ENCODE results near the gene CCNY.

The CCNY gene

DNA sequence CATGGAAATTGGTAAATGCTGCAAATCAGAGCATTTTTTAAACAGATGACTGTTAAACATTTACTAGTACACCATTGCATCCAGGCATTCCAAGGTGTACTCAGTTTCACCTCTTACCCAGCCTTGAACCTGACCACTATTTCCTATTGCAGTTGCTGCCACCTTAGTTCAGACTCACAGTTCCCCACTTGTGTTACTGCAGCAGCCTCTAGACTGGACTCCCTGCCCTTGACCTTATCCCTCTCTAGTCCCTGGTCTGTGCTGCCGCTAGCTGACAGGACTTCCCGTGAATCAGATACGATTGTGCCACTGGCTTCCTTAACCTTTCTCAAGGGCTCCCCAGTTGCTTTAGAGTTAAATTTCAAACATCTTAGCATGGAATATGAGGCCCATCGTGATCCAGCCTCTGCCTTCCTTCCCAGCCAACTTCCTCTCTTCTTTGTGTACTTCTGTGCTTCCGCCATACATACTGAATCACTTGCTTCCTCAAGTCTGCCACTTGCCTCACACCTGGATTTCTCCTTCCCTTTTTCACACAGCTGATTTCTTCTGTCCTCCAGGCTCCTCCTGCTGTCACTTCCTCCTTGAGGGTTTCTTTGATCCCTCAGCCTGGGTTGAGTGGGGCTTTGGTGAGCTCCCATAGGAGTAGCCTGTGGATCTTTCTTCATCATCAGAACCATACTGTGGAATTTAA, 150.1 kb downstream of the CCNY start:
- no peak for DNase-seq (ENCODE audit: low read depth in 2 of 2)

DNA sequence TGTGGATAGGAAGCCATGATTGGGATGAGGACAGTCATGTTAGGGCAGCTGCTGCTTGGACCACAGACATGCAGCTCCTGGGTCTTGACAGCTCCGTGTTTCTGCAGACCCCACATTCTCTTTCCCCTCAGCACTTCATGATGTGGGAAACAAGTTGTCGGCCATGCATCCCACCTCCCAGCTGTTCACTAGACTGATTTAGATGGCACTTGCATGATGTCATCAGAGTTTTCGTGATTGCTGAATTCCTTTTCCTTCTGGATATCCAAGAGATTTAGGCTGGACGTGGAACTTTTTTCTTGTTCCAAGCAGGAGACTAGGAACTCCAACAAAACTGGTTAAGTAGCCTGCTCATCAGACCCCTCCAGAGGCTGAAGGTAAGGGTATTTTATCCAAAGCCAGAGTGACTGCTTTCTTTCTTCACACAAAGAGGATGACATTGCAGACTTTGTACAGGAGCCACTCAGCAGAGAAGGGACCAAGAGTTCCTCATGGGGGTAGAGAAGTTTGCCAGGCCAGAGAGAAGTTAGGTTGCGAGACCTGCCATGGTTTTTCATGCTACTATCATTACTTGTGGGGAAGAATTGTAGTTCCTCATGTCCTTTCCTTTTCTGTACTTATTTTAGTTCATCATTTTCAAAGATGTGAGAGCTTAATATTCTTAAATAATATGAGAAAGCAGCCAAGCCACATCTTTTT, 151.2 kb downstream of the CCNY start:
- no peak for DNase-seq (ENCODE audit: low read depth in 2 of 2)

DNA sequence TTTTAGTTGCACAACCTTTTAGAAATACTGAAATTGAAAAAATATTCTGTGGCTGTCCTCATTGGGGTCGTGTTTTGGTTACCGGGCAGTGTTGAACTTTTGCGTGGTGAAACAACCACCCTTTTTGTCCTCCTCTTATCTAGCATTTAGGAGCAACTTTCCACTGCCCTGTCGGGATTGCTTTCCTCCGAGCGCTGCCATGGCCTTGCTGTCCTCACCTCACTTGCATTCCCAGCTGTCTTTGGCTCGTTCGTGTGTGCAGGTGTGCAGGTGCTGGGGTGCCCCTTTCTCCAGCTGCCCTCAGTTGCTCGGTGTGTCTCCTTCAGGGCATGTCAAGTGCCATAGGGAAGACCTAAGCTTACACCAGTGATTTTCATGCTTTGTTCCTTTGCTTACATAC, 151.9 kb downstream of the CCNY start:
- no peak for DNase-seq (ENCODE audit: low read depth in 2 of 2)

DNA sequence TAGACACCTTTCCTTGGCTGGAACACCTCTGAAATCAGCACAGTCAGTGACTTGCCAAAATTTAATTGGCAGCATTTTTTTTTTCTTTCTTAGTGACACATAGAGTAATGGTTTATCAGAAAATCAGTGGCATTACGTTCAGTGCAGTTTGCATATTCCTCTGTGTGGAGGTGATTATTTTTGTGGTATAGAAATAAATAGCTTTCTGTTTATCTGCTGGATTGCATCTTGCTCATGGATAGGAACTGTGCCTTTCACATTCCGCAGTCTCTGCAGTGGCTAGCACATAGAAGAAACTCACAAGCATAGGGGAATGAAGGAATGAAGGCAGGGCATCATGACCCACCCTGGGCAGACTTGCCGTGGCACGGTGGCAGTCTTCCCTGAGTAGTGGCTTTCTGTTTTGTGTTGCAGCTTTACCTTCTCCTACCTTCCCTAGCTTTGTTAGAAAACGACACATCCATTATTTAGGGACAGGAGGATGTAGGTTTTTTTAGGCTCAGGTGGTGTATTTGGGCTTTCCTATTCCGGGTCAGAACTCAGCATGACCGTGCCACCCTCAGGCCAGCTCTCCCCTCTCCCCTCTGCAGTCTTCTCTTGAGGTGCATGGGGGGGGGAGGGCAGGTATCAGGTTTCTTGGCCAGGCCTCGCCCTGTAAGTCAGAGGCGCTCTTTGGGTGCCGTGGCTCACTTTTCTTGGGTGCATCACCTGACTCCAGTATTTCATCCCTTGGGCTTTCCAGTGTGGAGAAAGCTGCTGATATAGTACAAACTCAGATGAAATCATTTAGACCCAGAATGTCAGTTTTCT, 156.3 kb downstream of the CCNY start:
- DNase-seq (ENCODE audit: low read depth in 2 of 2): no peak

DNA sequence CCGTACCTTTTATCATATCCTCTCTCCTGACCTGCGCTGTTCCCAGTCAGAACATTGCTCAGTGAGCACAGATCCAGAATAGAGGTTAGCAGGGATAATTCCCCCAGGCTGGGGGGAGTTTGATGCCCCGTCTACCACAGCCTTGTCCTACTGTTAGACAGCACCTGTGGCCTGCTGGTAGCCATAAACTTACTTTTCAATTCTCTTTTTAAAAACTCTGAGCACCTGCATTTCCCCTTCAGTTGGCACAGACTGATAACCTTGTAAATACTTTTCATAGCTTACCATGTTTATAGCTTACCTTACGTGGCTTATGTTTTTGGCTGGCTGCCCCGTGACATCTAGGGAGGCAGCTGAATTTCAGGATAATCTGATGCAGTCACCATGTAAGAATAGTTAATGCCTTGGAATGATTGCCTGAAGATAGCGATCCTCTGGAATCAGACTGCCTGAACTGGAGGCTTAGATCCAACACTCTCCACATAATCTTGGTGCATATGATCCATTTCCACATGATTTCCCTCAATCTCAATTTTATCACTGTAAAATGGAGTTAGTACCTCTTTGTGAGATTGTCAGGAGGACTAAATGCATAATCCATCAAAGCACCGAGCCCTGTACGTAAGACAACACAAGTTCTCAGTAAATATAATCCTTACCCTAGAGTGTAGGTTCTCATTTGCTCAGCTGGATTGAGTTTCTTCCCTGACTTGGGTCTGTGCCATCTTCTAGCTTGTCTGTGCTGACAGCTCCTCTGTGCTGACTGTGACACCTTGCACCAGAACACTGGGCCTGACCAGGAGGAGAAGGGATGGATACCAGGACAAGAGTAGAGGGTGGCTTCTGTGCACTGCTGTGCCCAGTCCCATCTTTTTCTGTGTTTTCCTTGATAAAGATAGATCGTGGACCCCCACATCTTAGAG, 157.1 kb downstream of the CCNY start:
- no peak for DNase-seq (ENCODE audit: low read depth in 2 of 2)

DNA sequence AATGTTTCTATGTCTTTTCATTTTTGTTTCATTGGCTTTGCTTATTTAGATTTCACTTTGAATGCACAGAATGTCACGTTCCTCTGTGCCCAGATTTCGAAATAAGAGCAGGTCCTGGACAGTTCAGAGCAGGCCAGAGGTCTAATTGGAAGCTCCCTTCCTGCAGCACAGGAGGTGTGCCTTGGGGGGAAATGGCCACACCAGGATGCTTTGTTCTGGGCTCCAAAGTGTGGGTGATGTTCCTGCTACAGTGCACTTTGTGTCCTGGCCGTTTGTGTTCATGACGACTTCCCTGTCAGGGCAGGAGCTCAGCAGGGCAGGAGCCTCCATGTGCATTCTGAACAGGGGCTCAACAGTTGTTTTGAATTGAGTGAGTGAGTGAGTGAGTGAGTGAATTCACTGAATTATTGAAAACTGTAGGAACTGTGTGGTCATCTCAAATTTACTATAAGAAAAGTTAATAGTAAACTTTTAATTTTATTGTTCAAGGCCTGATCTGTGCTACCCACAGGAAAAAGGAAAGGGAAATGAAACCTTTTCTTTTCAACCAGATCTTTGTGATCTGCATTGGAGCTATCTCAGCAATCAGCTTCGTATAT, 159.3 kb downstream of the CCNY start:
- DNase-seq (ENCODE audit: low read depth in 2 of 2): no peak

DNA sequence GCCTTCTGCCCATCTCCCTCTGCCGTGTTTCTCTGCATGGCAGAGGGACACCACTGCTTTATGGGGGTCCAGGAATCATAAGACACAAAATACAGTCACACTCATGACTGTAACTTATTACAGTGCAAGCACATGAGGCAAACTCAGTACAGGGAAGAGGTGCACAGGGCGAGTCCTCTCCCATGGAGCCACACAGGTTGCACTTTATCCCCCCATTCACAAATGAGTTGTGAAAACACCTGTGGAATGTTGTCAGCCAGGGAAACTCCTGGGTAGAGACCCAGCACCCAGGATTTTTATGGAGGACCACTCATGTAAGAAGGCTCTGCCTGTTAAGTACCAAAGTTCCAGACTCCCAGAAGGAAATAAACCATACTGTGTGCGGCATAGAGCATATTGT, 161.6 kb downstream of the CCNY start:
- no peak for DNase-seq (ENCODE audit: low read depth in 2 of 2)

DNA sequence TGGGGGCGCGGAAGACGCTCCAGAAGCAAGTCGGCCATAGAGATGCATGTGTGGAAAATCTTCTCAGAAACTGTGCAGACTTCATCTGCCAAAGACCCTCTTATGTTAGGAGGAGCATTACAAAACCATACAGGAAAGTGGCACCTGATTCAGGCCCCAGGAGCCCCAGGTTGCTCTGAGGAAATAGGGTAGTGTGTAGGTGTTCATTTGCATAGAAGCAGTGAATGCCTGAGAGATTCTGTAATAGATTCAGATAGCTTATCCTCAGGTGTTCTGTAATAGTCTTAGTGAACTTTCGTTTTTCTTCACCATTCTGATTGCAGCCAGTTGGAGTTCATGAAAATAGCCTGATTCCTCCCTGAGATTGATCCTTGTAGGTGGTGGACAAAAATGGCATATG, 162.4 kb downstream of the CCNY start:
- no peak for DNase-seq (ENCODE audit: low read depth in 2 of 2)

DNA sequence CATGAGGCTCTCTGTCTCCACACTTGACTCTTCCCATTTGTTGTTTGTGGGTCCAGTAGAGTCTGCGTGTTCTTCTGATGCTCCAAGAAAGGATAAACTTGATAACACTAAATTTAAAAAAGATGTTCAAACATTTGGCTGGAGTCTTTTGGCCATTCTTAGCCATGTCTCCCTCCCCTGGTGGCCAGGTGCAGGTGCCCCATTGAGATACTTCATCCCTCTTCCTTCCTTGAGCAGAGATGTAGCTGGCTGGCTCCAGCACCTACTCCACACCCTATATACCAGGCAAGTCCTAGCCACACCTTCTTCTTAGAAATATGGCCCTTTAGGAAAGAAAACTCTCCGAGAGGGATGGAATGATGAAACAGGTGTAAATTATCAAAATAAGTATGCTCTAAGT, 165.6 kb downstream of the CCNY start:
- DNase-seq (ENCODE audit: low read depth in 2 of 2): no peak

DNA sequence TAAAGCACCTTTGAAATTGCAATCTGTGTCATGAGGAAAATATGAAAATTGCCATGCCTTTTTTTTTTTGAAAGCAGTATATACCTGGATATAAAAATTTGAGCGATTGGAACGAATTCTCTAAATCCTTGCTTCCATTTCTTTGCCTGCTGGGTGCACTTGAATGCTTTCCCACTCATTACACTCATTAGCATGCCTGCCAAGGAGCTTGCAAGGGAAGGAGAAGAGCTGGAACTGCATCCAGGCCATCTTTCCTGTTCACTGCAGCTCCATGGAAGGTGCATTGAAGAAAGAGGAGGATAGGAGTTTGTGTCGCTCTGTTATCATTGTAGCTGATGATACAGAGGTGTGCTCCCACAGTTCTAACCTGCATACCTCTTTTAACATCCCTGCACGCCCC, 166.4 kb downstream of the CCNY start:
- DNase-seq (ENCODE audit: low read depth in 2 of 2): no peak

DNA sequence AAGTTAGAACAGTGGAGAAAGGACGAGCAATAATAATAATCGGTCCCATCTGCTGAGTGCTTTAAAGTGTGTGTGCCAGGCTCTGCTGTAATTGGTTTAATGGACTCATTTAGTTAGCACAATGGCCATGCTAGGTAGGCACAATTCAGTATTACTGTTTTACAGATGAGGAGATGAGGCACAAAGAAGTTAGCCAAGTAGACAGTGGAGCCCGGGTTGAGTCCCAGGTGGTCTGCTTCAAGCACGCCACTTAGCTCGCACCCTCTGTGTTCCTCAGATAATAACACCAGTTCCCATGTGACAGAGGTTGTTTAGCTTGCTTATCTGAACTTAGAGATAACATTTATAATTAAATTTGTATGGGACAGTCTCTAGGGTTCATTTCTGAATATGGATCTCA, 167.3 kb downstream of the CCNY start:
- no peak for DNase-seq (ENCODE audit: low read depth in 2 of 2)

DNA sequence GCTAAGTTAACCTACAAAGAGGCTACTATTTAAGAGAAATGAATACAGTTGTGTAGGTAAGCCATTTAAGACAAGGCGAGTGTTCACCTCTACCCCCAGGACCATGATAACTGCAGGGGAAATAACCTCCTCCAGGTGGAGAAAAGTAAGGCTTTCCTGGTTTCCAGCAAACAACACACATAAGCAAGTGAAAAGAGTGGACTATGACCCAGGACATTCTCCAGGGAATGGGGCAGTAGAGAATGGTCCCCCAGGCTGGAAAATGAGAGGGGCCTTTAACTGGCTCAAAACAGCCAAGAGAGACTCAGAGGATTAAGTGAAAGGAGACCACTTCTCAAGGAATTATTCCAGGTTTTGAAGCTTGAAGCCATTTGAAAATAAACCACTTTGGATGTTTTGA, 167.8 kb downstream of the CCNY start:
- no peak for DNase-seq (ENCODE audit: low read depth in 2 of 2)

DNA sequence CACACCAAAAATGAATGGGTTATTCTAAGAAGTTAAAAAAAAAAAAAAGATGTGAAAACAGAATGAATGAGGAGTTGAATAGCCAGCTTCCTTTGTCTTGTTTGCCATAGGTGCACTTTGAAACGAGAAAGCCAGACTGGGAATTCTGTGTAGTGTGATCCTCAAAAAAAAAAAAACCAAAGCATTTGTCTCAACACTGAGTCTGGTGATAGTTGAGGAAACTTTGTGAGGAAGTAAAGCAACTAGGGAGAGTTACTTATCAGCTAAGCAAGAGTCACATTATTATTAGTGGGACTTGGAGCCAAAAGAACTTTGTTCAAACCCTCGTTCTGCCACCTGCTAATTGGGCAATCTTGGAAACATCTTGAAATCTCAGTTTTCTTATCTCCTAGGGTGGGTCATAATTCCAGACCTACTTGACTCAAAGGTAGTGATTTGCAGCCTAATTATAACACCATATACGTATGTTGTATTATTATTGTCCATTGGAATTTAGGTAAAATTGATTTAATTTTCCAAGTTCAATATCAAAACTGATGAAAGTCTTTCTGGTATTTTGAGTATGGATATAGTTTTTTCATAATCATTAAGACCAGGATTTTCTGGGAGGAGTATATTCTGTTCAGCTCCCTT, 169.0 kb downstream of the CCNY start:
- DNase-seq (ENCODE audit: low read depth in 2 of 2): no peak

DNA sequence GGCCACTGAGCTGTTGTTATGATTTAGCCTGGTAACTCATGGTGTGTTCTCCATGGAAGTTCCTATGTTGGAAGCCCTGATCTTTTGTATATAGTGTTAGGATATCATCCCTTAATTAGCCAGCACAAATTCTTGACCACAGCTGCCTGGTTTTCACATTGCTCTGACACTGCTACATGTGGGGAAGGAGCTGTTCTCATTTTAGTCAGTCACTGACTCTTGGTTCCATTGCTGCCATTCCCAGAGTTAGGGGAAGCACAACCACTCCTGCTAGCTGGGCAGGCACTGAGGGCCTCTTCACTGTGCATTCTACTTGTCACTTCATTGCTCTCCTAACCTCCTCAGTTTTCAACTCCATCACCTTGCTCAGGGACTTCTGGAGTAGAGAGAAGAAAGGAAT, 170.4 kb downstream of the CCNY start:
- DNase-seq (ENCODE audit: low read depth in 2 of 2): no peak

DNA sequence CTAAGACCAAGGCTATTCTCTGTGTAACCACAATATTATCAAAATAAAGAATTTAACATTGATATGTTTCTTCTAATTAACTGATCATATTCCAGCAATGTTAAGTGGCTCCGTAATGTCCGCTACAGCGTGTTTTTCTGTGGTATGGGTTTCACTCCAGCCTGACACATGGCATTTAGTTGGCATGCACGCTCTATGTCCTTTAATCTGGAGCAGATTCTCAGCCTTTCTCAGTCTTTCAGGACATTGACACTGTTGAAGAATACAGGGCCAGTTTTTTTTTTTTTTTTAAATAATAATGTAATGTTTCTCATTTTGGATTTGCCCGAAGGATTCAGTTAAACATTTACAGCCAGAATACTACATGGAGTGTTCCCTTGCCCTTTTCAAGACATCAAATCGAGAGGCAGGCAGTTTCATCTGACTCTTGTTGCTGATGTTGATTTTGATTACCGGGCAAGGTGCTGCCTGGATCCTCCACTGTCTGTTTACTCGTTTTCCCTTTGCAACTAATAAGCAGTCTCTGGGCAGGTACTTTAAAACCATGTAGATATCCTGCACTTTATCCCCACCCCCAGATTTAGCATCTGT, 171.3 kb downstream of the CCNY start:
- DNase-seq (ENCODE audit: low read depth in 2 of 2): no peak

DNA sequence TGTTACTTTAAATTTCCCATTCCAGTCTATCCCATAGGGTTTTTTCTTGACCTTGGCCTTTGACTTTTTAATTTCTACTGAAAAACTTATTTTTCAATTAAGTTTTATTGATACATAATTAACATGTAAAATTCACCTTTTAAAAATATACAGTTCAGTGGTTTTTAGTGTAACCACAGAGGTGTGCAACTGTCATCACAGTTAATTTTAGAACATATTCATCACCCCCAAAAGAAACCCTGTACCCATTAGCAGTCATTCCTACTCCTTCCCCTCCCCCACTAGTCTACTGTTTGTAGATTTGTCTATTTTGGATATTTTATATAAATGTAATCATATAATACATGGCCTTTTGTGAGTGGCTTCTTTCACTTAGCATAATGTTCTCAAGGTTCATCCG, 172.3 kb downstream of the CCNY start:
- no peak for DNase-seq (ENCODE audit: low read depth in 2 of 2)

DNA sequence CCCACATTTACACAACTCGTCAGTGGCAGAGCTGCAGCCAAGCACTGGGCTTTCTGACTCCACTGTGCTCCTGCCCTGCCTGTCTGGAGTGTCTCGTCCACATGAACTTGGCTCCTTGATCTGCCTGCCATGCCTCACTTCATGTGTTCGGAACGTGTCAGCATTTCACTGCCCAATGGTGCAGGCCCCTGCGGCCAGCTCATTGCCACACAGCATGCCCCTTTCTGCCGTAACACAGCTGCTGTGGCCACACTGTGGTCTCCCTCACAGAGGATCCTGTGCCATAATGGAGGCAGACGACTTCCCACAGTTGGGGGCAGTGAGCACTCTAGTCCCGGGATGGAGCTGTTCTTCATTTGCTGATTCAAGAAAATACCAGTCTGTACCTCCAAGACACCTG, 174.6 kb downstream of the CCNY start:
- DNase-seq (ENCODE audit: low read depth in 2 of 2): no peak

DNA sequence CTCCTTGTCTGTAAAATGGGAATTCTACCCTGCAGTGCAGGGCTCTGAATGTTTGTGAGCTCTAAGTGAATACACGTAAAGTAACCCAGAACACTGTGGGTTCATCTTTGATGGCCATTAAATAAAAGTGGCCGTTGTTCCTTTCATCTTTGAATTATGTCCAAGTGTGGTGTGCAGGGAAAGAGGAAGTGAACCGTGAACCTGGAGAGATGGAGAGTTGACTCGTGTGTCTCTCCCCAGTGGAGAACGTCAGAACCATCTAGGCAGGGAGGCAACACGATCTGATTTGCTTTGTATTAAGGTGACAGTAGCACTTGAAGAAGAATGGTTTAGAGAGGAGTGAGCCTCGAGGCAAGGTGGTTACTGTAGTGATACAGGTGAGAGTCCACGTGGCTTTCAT, 175.3 kb downstream of the CCNY start:
- no peak for DNase-seq (ENCODE audit: low read depth in 2 of 2)

DNA sequence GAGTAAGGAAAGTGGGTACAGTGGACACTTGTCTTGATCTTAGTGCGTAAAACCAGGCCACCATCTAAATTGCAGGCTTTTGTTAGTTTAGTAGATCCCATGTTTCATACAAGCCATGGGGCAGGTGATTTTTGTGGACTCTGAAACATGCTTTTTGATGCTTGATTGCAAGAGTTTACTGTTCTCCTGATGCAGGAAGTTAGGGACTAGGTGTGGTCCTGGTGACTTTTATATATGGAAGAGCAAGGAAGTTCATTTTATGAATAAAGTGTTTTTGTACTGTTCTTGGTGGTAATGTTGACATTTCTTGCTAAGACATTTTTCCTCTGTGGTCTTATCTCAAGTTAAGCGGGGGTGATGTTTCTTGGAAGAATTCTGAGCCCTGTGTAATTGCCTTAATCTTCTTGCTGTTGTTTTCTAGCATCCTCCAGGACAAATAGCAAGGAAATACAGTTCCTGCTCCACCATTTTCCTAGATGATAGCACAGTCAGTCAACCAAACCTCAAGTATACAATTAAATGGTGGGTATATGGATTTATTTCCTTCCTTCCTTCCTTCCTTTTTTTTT, 179.9 kb downstream of the CCNY start:
- DNase-seq (ENCODE audit: low read depth in 2 of 2): no peak

Measured in stimulated activated CD4-positive, alpha-beta T cell treated with anti-CD3 and anti-CD28 coated beads, Interleukin-4, amount 100 ng/mL, for 48 hours (primary cell).